K562 (cell line): ENCODE measurements around the gene RPTOR. TPM values are rescaled to one million over a fixed set of nuclear protein-coding genes. Genes with fewer than 3 reads are reported as not detected.

Experiments
- ADNP ChIP-seq: fragments of 200-800 bp; sonication (Bioruptor generic); IDR thresholded peaks from 2 replicates; pipeline ENCODE4 v1.6.1; 2016; ENCODE audit warnings: missing genetic modification characterization, missing compliant biosample characterization
- ETV1 ChIP-seq: fragments of 450-650 bp; conservative IDR thresholded peaks from 2 replicates; pipeline ENCODE4 v1.6.1; 2016; ENCODE audit warnings: missing genetic modification characterization, control low read depth, low read depth, missing compliant biosample characterization
- LEF1 ChIP-seq: fragments of 450-650 bp; IDR thresholded peaks from 2 replicates; pipeline ENCODE4 v1.6.1; 2016; ENCODE audit warnings: mild to moderate bottlenecking
- MAFK ChIP-seq: IDR thresholded peaks from 2 replicates; pipeline ENCODE4 v1.6.1; 2011; ENCODE audit warnings: low read length, improper control_type of control experiment
- MTA3 ChIP-seq: fragments of 450-650 bp; formaldehyde crosslinking; IDR thresholded peaks from 2 replicates; pipeline ENCODE4 v1.6.1; 2017; ENCODE audit warnings: mild to moderate bottlenecking, borderline replicate concordance
- NFIC ChIP-seq: fragments of 450-650 bp; IDR thresholded peaks from 2 replicates; pipeline ENCODE4 v1.6.1; 2017; ENCODE audit warnings: mild to moderate bottlenecking, inconsistent platforms
- RNF219 ChIP-seq: fragments of 250-450 bp; sonication (Bioruptor Pico); IDR thresholded peaks from 2 replicates; pipeline ENCODE4 v1.5.0; 2022; ENCODE audit warnings: mild to moderate bottlenecking
- SOX6 ChIP-seq: fragments of 450-650 bp; IDR thresholded peaks from 2 replicates; pipeline ENCODE4 v1.6.1; 2014; ENCODE audit warnings: mild to moderate bottlenecking
- TAL1 ChIP-seq: fragments of 450-650 bp; IDR thresholded peaks from 2 replicates; pipeline ENCODE4 v1.6.1; 2016; ENCODE audit warnings: mild to moderate bottlenecking
- TRIM24 ChIP-seq, 2 experiments: fragments of 450-650 bp; IDR thresholded peaks; 2 replicates each; pipeline ENCODE4 v1.6.1; 2016
- YY1 ChIP-seq, 3 experiments: IDR thresholded peaks; 2 replicates each; pipeline ENCODE4 v1.6.1; 2011; ENCODE audit warnings: low read length in 2 of 3, mild to moderate bottlenecking in 2 of 3, moderate library complexity in 2 of 3, borderline replicate concordance in 1 of 3, control low read depth in 1 of 3, low read depth in 1 of 3; ENCODE audit not compliant: insufficient read depth in 3 of 3, insufficient replicate concordance in 2 of 3, control insufficient read depth in 1 of 3, insufficient read length in 1 of 3; ENCODE audit errors: extremely low read depth in 1 of 3
- ZFP91 ChIP-seq: sonication (generic); formaldehyde crosslinking; IDR thresholded peaks from 2 replicates; pipeline ENCODE4 v1.8.0; 2022; ENCODE audit warnings: mild to moderate bottlenecking, missing genetic modification reagents
- ZFX ChIP-seq: sonication (generic); formaldehyde crosslinking; IDR thresholded peaks from 2 replicates; pipeline ENCODE4 v1.8.0; 2022; ENCODE audit warnings: mild to moderate bottlenecking, missing genetic modification reagents, moderate library complexity
- ZNF347 ChIP-seq: fragments of 450-650 bp; formaldehyde crosslinking; IDR thresholded peaks from 2 replicates; pipeline ENCODE4 v1.4.0; 2020; ENCODE audit warnings: low read depth, mild to moderate bottlenecking, moderate library complexity
- ZSCAN29 ChIP-seq: fragments of 450-650 bp; IDR thresholded peaks from 2 replicates; pipeline ENCODE4 v1.6.1; 2017
- polyA plus RNA-seq, 8 experiments: library from polyadenylated mRNA; depleted of rRNA in 4 of 8; stranded (reverse) in 5 of 8; unstranded in 3 of 8; fragments of >200 nt; fragmentation: Nextera tagmentation in 2 of 8; fragmentation: Illumina TruSeq in 1 of 8; extraction: Ambion mirVana in 2 of 8; extraction: Trizol in 1 of 8; gene quantifications; 2 replicates each; pipeline versions ENCODE4 v1.2.1 to v1.2.3, GENCODE V29; 2011 to 2014; ENCODE audit warnings: inconsistent platforms in 1 of 8, missing spikeins in 1 of 8
- total RNA-seq, 7 experiments: library from RNA; depleted of rRNA in 6 of 7; stranded (reverse); fragments of >200 nt in 6 of 7; fragmentation: Illumina TruSeq in 2 of 7; extraction: Trizol in 2 of 7; gene quantifications; 2 replicates each; pipeline versions ENCODE4 v1.2.1 to v1.2.3, GENCODE V29; 2011 to 2021; ENCODE audit warnings: low replicate concordance in 1 of 7
- TF ChIP-seq, protein P1 (sequence below): fragments of 250-450 bp; sonication (Bioruptor Pico); IDR thresholded peaks from 2 replicates; pipeline ENCODE4 v1.4.0; 2020
- TF ChIP-seq, protein P2 (sequence below): sonication (generic); IDR thresholded peaks from 2 replicates; pipeline ENCODE4 v1.6.1; 2016

Gene RPTOR
- total and polyA plus RNA-seq, 9 of the 15 experiments (the other 6 are each of a cell fraction or from before 2014, with no cell fraction given): 0.24 to 54.1 (median 10.2) TPM

DNA sequence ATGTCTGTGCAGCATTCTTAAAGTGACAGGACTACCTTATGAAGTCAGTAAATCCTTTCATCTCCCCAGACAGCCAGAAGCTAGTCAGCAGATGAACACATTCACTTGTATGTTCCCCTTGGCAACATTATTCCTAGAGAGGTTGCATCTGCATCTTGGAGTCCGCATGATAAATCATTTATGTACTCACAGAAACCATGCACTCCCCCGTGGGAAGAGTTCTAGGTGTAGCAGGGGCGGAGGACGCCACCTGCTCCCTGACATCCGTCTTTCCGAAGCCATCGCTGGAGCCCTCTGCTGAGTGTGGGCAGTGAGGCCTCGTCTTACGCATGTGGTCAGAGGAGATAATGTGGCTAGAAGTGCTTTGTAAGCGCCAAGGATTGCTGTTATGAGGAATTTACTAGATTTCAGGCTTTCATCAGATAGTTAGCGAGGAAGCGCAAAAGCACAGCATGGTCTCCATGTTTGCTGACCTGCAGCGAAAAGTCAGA lies 144.5 kb downstream of the RPTOR start (continued):
- no peak for TF ChIP-seq ADNP (tag)
- TF ChIP-seq, protein P1, sequence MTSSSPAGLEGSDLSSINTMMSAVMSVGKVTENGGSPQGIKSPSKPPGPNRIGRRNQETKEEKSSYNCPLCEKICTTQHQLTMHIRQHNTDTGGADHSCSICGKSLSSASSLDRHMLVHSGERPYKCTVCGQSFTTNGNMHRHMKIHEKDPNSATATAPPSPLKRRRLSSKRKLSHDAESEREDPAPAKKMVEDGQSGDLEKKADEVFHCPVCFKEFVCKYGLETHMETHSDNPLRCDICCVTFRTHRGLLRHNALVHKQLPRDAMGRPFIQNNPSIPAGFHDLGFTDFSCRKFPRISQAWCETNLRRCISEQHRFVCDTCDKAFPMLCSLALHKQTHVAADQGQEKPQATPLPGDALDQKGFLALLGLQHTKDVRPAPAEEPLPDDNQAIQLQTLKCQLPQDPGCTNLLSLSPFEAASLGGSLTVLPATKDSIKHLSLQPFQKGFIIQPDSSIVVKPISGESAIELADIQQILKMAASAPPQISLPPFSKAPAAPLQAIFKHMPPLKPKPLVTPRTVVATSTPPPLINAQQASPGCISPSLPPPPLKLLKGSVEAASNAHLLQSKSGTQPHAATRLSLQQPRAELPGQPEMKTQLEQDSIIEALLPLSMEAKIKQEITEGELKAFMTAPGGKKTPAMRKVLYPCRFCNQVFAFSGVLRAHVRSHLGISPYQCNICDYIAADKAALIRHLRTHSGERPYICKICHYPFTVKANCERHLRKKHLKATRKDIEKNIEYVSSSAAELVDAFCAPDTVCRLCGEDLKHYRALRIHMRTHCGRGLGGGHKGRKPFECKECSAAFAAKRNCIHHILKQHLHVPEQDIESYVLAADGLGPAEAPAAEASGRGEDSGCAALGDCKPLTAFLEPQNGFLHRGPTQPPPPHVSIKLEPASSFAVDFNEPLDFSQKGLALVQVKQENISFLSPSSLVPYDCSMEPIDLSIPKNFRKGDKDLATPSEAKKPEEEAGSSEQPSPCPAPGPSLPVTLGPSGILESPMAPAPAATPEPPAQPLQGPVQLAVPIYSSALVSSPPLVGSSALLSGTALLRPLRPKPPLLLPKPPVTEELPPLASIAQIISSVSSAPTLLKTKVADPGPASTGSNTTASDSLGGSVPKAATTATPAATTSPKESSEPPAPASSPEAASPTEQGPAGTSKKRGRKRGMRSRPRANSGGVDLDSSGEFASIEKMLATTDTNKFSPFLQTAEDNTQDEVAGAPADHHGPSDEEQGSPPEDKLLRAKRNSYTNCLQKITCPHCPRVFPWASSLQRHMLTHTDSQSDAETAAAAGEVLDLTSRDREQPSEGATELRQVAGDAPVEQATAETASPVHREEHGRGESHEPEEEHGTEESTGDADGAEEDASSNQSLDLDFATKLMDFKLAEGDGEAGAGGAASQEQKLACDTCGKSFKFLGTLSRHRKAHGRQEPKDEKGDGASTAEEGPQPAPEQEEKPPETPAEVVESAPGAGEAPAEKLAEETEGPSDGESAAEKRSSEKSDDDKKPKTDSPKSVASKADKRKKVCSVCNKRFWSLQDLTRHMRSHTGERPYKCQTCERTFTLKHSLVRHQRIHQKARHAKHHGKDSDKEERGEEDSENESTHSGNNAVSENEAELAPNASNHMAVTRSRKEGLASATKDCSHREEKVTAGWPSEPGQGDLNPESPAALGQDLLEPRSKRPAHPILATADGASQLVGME (CRISPR knock-in tag): no peak
- peak in 2 of 3 experiments; percentile 10 to 64 for TF ChIP-seq YY1 (IDR thresholded peaks at IDR 0.05; ENCODE audit: borderline replicate concordance in 1 of 3, control insufficient read depth in 1 of 3, extremely low read depth in 1 of 3, insufficient read depth in 3 of 3, insufficient read length in 1 of 3, insufficient replicate concordance in 2 of 3, low read depth in 1 of 3, low read length in 2 of 3)
- peak; percentile 85 for TF ChIP-seq LEF1
- peak; percentile 83; the same call in 1 of the 2 replicates for TF ChIP-seq ZFP91 (CRISPR knock-in tag)
- 0 out of 2 replicates have a peak, but pooled peaks have one; percentile 27 for TF ChIP-seq ZFX
- no peak for TF ChIP-seq ZSCAN29
- TF ChIP-seq TRIM24 (IDR thresholded peaks at IDR 0.05): peak; percentile 63 to 82; a peak in 3 of 4 replicates
- TF ChIP-seq MAFK: peak; percentile 63
- TF ChIP-seq ETV1 (tag): peak; percentile 45
- TF ChIP-seq, protein P2, sequence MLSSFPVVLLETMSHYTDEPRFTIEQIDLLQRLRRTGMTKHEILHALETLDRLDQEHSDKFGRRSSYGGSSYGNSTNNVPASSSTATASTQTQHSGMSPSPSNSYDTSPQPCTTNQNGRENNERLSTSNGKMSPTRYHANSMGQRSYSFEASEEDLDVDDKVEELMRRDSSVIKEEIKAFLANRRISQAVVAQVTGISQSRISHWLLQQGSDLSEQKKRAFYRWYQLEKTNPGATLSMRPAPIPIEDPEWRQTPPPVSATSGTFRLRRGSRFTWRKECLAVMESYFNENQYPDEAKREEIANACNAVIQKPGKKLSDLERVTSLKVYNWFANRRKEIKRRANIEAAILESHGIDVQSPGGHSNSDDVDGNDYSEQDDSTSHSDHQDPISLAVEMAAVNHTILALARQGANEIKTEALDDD: peak; percentile 71
- TF ChIP-seq SOX6: peak; percentile 84
- peak; percentile 76 for TF ChIP-seq NFIC
- TF ChIP-seq ZNF347 (CRISPR knock-in tag): no peak
- TF ChIP-seq RNF219 (CRISPR knock-in tag): no peak
- TF ChIP-seq TAL1: peak; percentile 93
- TF ChIP-seq MTA3: peak; percentile 75
